ENCODE measurements around the gene JPH2. TPM values are rescaled to one million over a fixed set of nuclear protein-coding genes. Genes with fewer than 3 reads are reported as not detected.

Gene JPH2
- polyA plus RNA-seq, 3 donors = 0.43 to 3.0 (median 1.6) TPM

- H3K27ac ChIP-seq (ENCODE audit: low read depth, low read length) = no peak overlapping the region
- 63 to 95% (median 91%) methylated on average over 2 of the region's 2 CpGs for WGBS, 3 donors
These were observed 14.4 kb downstream of the JPH2 start for GRCh38 chr20:44172572-44172950.

GRCh38 chr20:44171775-44172571 is 15.0 kb downstream of the JPH2 start:
- no peak overlapping the region for H3K27ac ChIP-seq (ENCODE audit: low read depth, low read length)
- WGBS, 3 donors = 67 to 75% (median 69%) methylated on average over 6 of the region's 6 CpGs

- WGBS, 3 donors = 34 to 53% (median 36%) methylated on average over 7 of the region's 7 CpGs
- H3K27ac ChIP-seq (ENCODE audit: low read depth, low read length) = no peak overlapping the region
These were observed 16.1 kb downstream of the JPH2 start for GRCh38 chr20:44170816-44171410.

GRCh38 chr20:44167736-44168135 is 19.3 kb downstream of the JPH2 start:
- 87 to 93% (median 91%) methylated on average over 3 of the region's 3 CpGs for WGBS, 3 donors
- H3K27ac ChIP-seq (ENCODE audit: low read depth, low read length) = no peak overlapping the region

GRCh38 chr20:44166477-44166876 is 20.5 kb downstream of the JPH2 start:
- WGBS, 3 donors = 30 to 47% (median 31%) methylated on average over 4 of the region's 4 CpGs

GRCh38 chr20:44166008-44166407 is 21.0 kb downstream of the JPH2 start:
- no peak overlapping the region for H3K27ac ChIP-seq (ENCODE audit: low read depth, low read length)
- WGBS, 3 donors = 47 to 58% (median 57%) methylated on average over 4 of the region's 4 CpGs

More at GRCh38 chr20:44166477-44166876, 20.5 kb downstream of the JPH2 start:
- H3K27ac ChIP-seq (ENCODE audit: low read depth, low read length) = no peak overlapping the region

- 56 to 65% (median 58%) methylated on average over 55 to 56 of the region's 56 CpGs for WGBS, 3 donors
- no peak overlapping the region for H3K27ac ChIP-seq (ENCODE audit: low read depth, low read length)
These were observed 26.9 kb downstream of the JPH2 start for GRCh38 chr20:44160133-44160532.

GRCh38 chr20:44159711-44160110 is 27.3 kb downstream of the JPH2 start:
- WGBS, 3 donors = 68 to 75% (median 73%) methylated on average over 49 to 50 of the region's 50 CpGs
- no peak overlapping the region for H3K27ac ChIP-seq (ENCODE audit: low read depth, low read length)

- no peak overlapping the region for H3K27ac ChIP-seq (ENCODE audit: low read depth, low read length)
These were observed 27.9 kb downstream of the JPH2 start for GRCh38 chr20:44159125-44159524.

GRCh38 chr20:44157061-44157460 is 29.9 kb downstream of the JPH2 start:
- 89 to 96% (median 90%) methylated on average over 5 of the region's 5 CpGs for WGBS, 3 donors
- no peak overlapping the region for H3K27ac ChIP-seq (ENCODE audit: low read depth, low read length)

More at GRCh38 chr20:44159125-44159524, 27.9 kb downstream of the JPH2 start:
- WGBS, 3 donors = 56 to 91% (median 91%) methylated on average over 2 of the region's 2 CpGs

GRCh38 chr20:44154521-44155001 is 32.4 kb downstream of the JPH2 start:
- no peak overlapping the region for H3K27ac ChIP-seq (ENCODE audit: low read depth, low read length)
- WGBS, 3 donors = 50 to 58% (median 55%) methylated on average over 7 of the region's 7 CpGs

GRCh38 chr20:44153636-44154043 is 33.3 kb downstream of the JPH2 start:
- H3K27ac ChIP-seq (ENCODE audit: low read depth, low read length) = no peak overlapping the region
- 41 to 57% (median 55%) methylated on average over 6 of the region's 6 CpGs for WGBS, 3 donors

- WGBS, 3 donors = 76 to 81% (median 79%) methylated on average over 14 of the region's 14 CpGs
- no peak overlapping the region for H3K27ac ChIP-seq (ENCODE audit: low read depth, low read length)
These were observed 35.2 kb downstream of the JPH2 start for GRCh38 chr20:44151621-44152416.

GRCh38 chr20:44146272-44146671 is 40.7 kb downstream of the JPH2 start:
- 63 to 77% (median 65%) methylated on average over 4 of the region's 4 CpGs for WGBS, 3 donors
- H3K27ac ChIP-seq (ENCODE audit: low read depth, low read length) = no peak overlapping the region

- 74 to 81% (median 78%) methylated on average over 18 of the region's 18 CpGs for WGBS, 3 donors
- H3K27ac ChIP-seq (ENCODE audit: low read depth, low read length) = no peak overlapping the region
These were observed 41.7 kb downstream of the JPH2 start for GRCh38 chr20:44145131-44145775.

- no peak overlapping the region for H3K27ac ChIP-seq (ENCODE audit: low read depth, low read length)
- 76 to 84% (median 80%) methylated on average over 10 of the region's 10 CpGs for WGBS, 3 donors
These were observed 43.1 kb downstream of the JPH2 start for GRCh38 chr20:44143936-44144335.

- H3K27ac ChIP-seq (ENCODE audit: low read depth, low read length) = no peak overlapping the region
These were observed 44.6 kb downstream of the JPH2 start for GRCh38 chr20:44142413-44142812.

GRCh38 chr20:44141873-44142272 is 45.1 kb downstream of the JPH2 start:
- WGBS, 3 donors = 84 to 90% (median 87%) methylated on average over 6 of the region's 6 CpGs
- no peak overlapping the region for H3K27ac ChIP-seq (ENCODE audit: low read depth, low read length)

More at GRCh38 chr20:44142413-44142812, 44.6 kb downstream of the JPH2 start:
- 28 to 38% (median 37%) methylated on average over 8 of the region's 8 CpGs for WGBS, 3 donors
